Anterior cingulate cortex (tissue), 58 donors: ENCODE results near the gene MAGI1.
"Not testable (repeated sequence)": the region's sequence is repeated elsewhere in the genome, so short reads cannot be mapped to it uniquely, and the experiment has no call there.

Experiments used
- DNase-seq, 58 donors: peaks; one replicate each; lab custom pipeline; 2025; lab: John Stamatoyannopoulos, UW

Gene MAGI1

GRCh38 chr3:66041116-66041515 lies 2.4 kb upstream of the MAGI1 start:
- DNase-seq: no peak

- peak in 15 of 58 donors; percentile 7 to 67 (median 31) for DNase-seq
These were observed 821 bp upstream of the MAGI1 start for GRCh38 chr3:66039590-66039887.

- peak in 2 of 58 donors; percentile 53 to 68 for DNase-seq
These were observed 363 bp downstream of the MAGI1 start for GRCh38 chr3:66038384-66038725.

- peak in 5 of 58 donors; percentile 2 to 41 (median 16) for DNase-seq
These were observed 740 bp downstream of the MAGI1 start for GRCh38 chr3:66037986-66038369.

GRCh38 chr3:66037330-66037985 lies 1.3 kb downstream of the MAGI1 start:
- peak in 34 of 58 donors; percentile 4 to 54 (median 18) for DNase-seq

- DNase-seq: peak in 1 of 58 donors; percentile 3
These were observed 2.1 kb downstream of the MAGI1 start for GRCh38 chr3:66036586-66037148.

- DNase-seq: no peak
These were observed 2.8 kb downstream of the MAGI1 start for GRCh38 chr3:66035763-66036477.

- no peak for DNase-seq
These were observed 5.2 kb downstream of the MAGI1 start for GRCh38 chr3:66033241-66034138.

GRCh38 chr3:66031102-66031698 lies 7.5 kb downstream of the MAGI1 start:
- no peak for DNase-seq

GRCh38 chr3:66029443-66029842 lies 9.3 kb downstream of the MAGI1 start:
- no peak for DNase-seq

GRCh38 chr3:66029014-66029413 lies 9.7 kb downstream of the MAGI1 start:
- DNase-seq: no peak

- DNase-seq: no peak
These were observed 10.3 kb downstream of the MAGI1 start for GRCh38 chr3:66028457-66028856.

GRCh38 chr3:66027099-66027498 lies 11.6 kb downstream of the MAGI1 start:
- not testable (repeated sequence) for DNase-seq

GRCh38 chr3:66023738-66024385 lies 14.9 kb downstream of the MAGI1 start:
- no peak for DNase-seq

GRCh38 chr3:66023229-66023628 lies 15.5 kb downstream of the MAGI1 start:
- no peak for DNase-seq

GRCh38 chr3:66021731-66022131 lies 17.0 kb downstream of the MAGI1 start:
- DNase-seq: no peak

GRCh38 chr3:66019896-66020295 lies 18.8 kb downstream of the MAGI1 start:
- DNase-seq: no peak

GRCh38 chr3:66018057-66019033 lies 20.4 kb downstream of the MAGI1 start:
- no peak for DNase-seq

GRCh38 chr3:66017591-66017990 lies 21.1 kb downstream of the MAGI1 start:
- no peak for DNase-seq
